Vagina (tissue), 2 donors: Measurements from ENCODE around the gene MYRIP.

ENCODE experiments used
- CTCF ChIP-seq, 3 experiments: fragments of 450-650 bp in 2 of 3; fragments of 200-600 bp in 1 of 3; sonication (generic) in 1 of 3; IDR thresholded peaks; one replicate each; pipeline ENCODE4 v1.5.1; 2017 to 2019; ENCODE audit warnings: antibody characterized with exemption in 3 of 3, mild to moderate bottlenecking in 2 of 3, moderate library complexity in 2 of 3
- POLR2A ChIP-seq, 2 donors: fragments of 450-650 bp; IDR thresholded peaks; one replicate each; pipeline ENCODE4 v1.6.1; 2017; ENCODE audit warnings: antibody characterized with exemption in 2 of 2, mild to moderate bottlenecking in 2 of 2, moderate library complexity in 2 of 2

GRCh38 chr3:40035177-40035576 lies 225.8 kb downstream of the MYRIP start:
- TF ChIP-seq CTCF (IDR thresholded peaks at IDR 0.05) = no peak
- TF ChIP-seq POLR2A (IDR thresholded peaks at IDR 0.05) = no peak
